ENCODE measurements around the gene IL16.
"Not testable (repeated sequence)": the region's sequence is repeated elsewhere in the genome, so short reads cannot be mapped to it uniquely, and the experiment has no call there.

GRCh38 chr15:81158561-81158960 lies 38.1 kb upstream of the IL16 start:
- TF ChIP-seq EZH2 (IDR thresholded peaks at IDR 0.05; ENCODE audit: borderline replicate concordance, low read length); CTCF (conservative IDR thresholded peaks at IDR 0.05 in 1 of 2, IDR thresholded peaks at IDR 0.05 in 1 of 2; ENCODE audit: extremely low read depth in 1 of 2, insufficient read depth in 1 of 2, low read depth in 1 of 2, low read length in 2 of 2): not testable (repeated sequence)

All from mammary epithelial cell (primary cell).